Measurements from ENCODE around the gene NHSL2.

GRCh38 chrX:71954458-71954857, 43.8 kb downstream of the NHSL2 start:
- TF ChIP-seq CTCF (conservative IDR thresholded peaks at IDR 0.05): no peak
- TF ChIP-seq EZH2 (IDR thresholded peaks at IDR 0.05; ENCODE audit: low read depth): no peak

Data from PC-9 (cell line).